WTC11 (cell line): Measurements from ENCODE around the gene TAP2. TPM values are rescaled to one million over a fixed set of nuclear protein-coding genes. Genes with fewer than 3 reads are reported as not detected.

Experiments
- ATAC-seq: fragments of 200-7000 bp; cut with Tn5 transposase; 2 replicates; pipeline ENCODE4 v1.10.0; 2021; ENCODE audit warnings: mild to moderate bottlenecking, moderate library complexity
- CTCF ChIA-PET: fragments of 300-600 bp; sonication (Branson Sonifier 250); formaldehyde crosslinking; loops from one replicate; lab custom pipeline; 2021; ENCODE audit warnings: antibody characterized with exemption; lab: Charles Lee
- POLR2A ChIA-PET: fragments of 350-600 bp; sonication (Branson Sonifier 250); formaldehyde crosslinking; loops from one replicate; lab custom pipeline; 2021; ENCODE audit warnings: antibody characterized with exemption; lab: Charles Lee
- DNase-seq: peaks from one replicate; pipeline ENCODE4 v3.0.0; 2021; ENCODE audit warnings: low spot score
- H3K27ac Mint-ChIP-seq: 2 replicates; pipeline ENCODE4 v1.8.0; 2021; ENCODE audit warnings: mixed read lengths
- H3K27me3 Mint-ChIP-seq: 2 replicates; pipeline ENCODE4 v1.8.0; 2021; ENCODE audit warnings: low read depth, mild to moderate bottlenecking, moderate library complexity, mixed read lengths
- H3K36me3 Mint-ChIP-seq: 2 replicates; pipeline ENCODE4 v1.8.0; 2021; ENCODE audit warnings: mixed read lengths
- H3K4me1 Mint-ChIP-seq: 2 replicates; pipeline ENCODE4 v1.8.0; 2022; ENCODE audit warnings: mixed read lengths
- H3K4me3 Mint-ChIP-seq: 2 replicates; pipeline ENCODE4 v1.8.0; 2021; ENCODE audit warnings: mild to moderate bottlenecking, moderate library complexity, mixed read lengths
- H3K9me3 Mint-ChIP-seq: 2 replicates; pipeline ENCODE4 v1.8.0; 2021; ENCODE audit warnings: mixed read lengths
- AFF4 ChIP-seq: sonication (generic); formaldehyde crosslinking; IDR thresholded peaks from 2 replicates; pipeline ENCODE4 v1.8.1; 2023; ENCODE audit warnings: mild to moderate bottlenecking, missing genetic modification reagents, borderline replicate concordance
- ATF3 ChIP-seq: sonication (generic); formaldehyde crosslinking; conservative IDR thresholded peaks from 2 replicates; pipeline ENCODE4 v1.8.1; 2022; ENCODE audit warnings: mild to moderate bottlenecking, missing genetic modification reagents
- E2F1 ChIP-seq: sonication (generic); formaldehyde crosslinking; IDR thresholded peaks from 2 replicates; pipeline ENCODE4 v1.8.0; 2022; ENCODE audit warnings: mild to moderate bottlenecking, missing genetic modification reagents
- FOXP1 ChIP-seq: sonication (generic); formaldehyde crosslinking; IDR thresholded peaks from 2 replicates; pipeline ENCODE4 v1.8.0; 2022; ENCODE audit warnings: missing genetic modification reagents, mild to moderate bottlenecking, moderate library complexity, borderline replicate concordance
- HMGA2 ChIP-seq: fragments of 250-450 bp; sonication (Bioruptor Pico); IDR thresholded peaks from 2 replicates; pipeline ENCODE4 v1.4.0; 2021; ENCODE audit warnings: mild to moderate bottlenecking, moderate library complexity
- IRF1 ChIP-seq: sonication (generic); formaldehyde crosslinking; IDR thresholded peaks from 2 replicates; pipeline ENCODE4 v1.8.0; 2023; ENCODE audit warnings: missing genetic modification reagents
- JUN ChIP-seq: sonication (generic); formaldehyde crosslinking; IDR thresholded peaks from 2 replicates; pipeline ENCODE4 v1.8.0; 2023; ENCODE audit warnings: mild to moderate bottlenecking, missing genetic modification reagents
- KAT7 ChIP-seq: sonication (generic); formaldehyde crosslinking; IDR thresholded peaks from 2 replicates; pipeline ENCODE4 v1.8.1; 2023; ENCODE audit warnings: missing genetic modification reagents, mild to moderate bottlenecking, borderline replicate concordance
- PRDM15 ChIP-seq: sonication (generic); formaldehyde crosslinking; IDR thresholded peaks from 2 replicates; pipeline ENCODE4 v1.8.0; 2022; ENCODE audit warnings: missing genetic modification reagents
- TP53 ChIP-seq: sonication (generic); formaldehyde crosslinking; IDR thresholded peaks from 2 replicates; pipeline ENCODE4 v1.8.1; 2023; ENCODE audit warnings: mild to moderate bottlenecking, missing genetic modification reagents
- ZNF317 ChIP-seq: sonication (generic); formaldehyde crosslinking; IDR thresholded peaks from 2 replicates; pipeline ENCODE4 v1.8.1; 2023; ENCODE audit warnings: low read depth, mild to moderate bottlenecking, moderate library complexity, missing genetic modification reagents, borderline replicate concordance
- ZNF416 ChIP-seq: fragments of 250-450 bp; sonication (Bioruptor Pico); IDR thresholded peaks from 2 replicates; pipeline ENCODE4 v1.9.0; 2021; ENCODE audit warnings: mild to moderate bottlenecking, inconsistent platforms
- total RNA-seq: library from RNA; stranded (reverse); gene quantifications from 3 replicates; pipeline ENCODE4 v1.2.3, GENCODE V29; 2021
- TF ChIP-seq, protein P1 (sequence below): sonication (generic); formaldehyde crosslinking; IDR thresholded peaks from 2 replicates; pipeline ENCODE4 v1.8.1; 2023; ENCODE audit warnings: mild to moderate bottlenecking, missing genetic modification reagents

TAP2 gene
- total RNA-seq, 1 experiment from 2014 or later: 23.0 TPM

GRCh38 chr6:32816746-32817204 lies 21.8 kb downstream of the TAP2 start, which contains the start of gene HLA-DOB:
HLA-DOB (minus strand) TSS chr6:32817002; CDS start chr6:32816951, 51 bp downstream.
- no peak within 1 kb of the TSS for H3K4me3 Mint-ChIP-seq
- ChIA-PET POLR2A (no interaction called here), CTCF (interaction anchor here (0.7 to 1.0 kb wide), 2 partner anchors 22 to 51 kb away, joined by 4 to 6 read pairs; partner anchors contain the start of gene TAP2)
- H3K36me3 Mint-ChIP-seq: no peaks in the 10 kb centered on the region
- peak within 1 kb of the TSS; percentile 48; the same call in 1 of the 2 replicates for H3K27ac Mint-ChIP-seq
- H3K27me3 Mint-ChIP-seq: peaks cover 19% of the 10 kb centered on the region
- no peaks in the 10 kb centered on the region for H3K9me3 Mint-ChIP-seq
- ATAC-seq (peak; percentile 32; the same call in 1 of the 2 replicates), DNase-seq (no peak)
- no peaks in the 10 kb centered on the region for H3K4me1 Mint-ChIP-seq
- TF ChIP-seq ATF3: no peak

- POLR2A ChIA-PET: no interaction called here
- no peak for TF ChIP-seq E2F1 (CRISPR knock-in tag)
- TF ChIP-seq KAT7 (CRISPR knock-in tag): no peak
- no peak for TF ChIP-seq FOXP1 (CRISPR knock-in tag)
- no peak for TF ChIP-seq JUN (CRISPR knock-in tag)
- TF ChIP-seq, protein P1, sequence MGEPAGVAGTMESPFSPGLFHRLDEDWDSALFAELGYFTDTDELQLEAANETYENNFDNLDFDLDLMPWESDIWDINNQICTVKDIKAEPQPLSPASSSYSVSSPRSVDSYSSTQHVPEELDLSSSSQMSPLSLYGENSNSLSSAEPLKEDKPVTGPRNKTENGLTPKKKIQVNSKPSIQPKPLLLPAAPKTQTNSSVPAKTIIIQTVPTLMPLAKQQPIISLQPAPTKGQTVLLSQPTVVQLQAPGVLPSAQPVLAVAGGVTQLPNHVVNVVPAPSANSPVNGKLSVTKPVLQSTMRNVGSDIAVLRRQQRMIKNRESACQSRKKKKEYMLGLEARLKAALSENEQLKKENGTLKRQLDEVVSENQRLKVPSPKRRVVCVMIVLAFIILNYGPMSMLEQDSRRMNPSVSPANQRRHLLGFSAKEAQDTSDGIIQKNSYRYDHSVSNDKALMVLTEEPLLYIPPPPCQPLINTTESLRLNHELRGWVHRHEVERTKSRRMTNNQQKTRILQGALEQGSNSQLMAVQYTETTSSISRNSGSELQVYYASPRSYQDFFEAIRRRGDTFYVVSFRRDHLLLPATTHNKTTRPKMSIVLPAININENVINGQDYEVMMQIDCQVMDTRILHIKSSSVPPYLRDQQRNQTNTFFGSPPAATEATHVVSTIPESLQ: no peak
- no peak for TF ChIP-seq PRDM15 (CRISPR knock-in tag)
- no peak for TF ChIP-seq ZNF416
- no peak for TF ChIP-seq HMGA2 (CRISPR knock-in tag)
- no peak for TF ChIP-seq IRF1
- TF ChIP-seq ZNF317: no peak
- TF ChIP-seq TP53: no peak
- no peak for TF ChIP-seq AFF4 (CRISPR knock-in tag)
- Mint-ChIP-seq H3K27me3 (peaks cover 19% of the 10 kb centered on the region), H3K4me3 (no peak overlapping the region), H3K4me1 (no peaks in the 10 kb centered on the region), H3K9me3 (no peaks in the 10 kb centered on the region), H3K36me3 (no peaks in the 10 kb centered on the region), H3K27ac (no peak overlapping the region)
- DNase-seq: no peak
- CTCF ChIA-PET: no interaction called here
- ATAC-seq: no peak
These were observed 22.5 kb downstream of the TAP2 start for GRCh38 chr6:32815996-32816395.
